B cell (primary cell): ENCODE results near the gene TPK1. TPM values are rescaled to one million over a fixed set of nuclear protein-coding genes. Genes with fewer than 3 reads are reported as not detected.
"Not testable (repeated sequence)": the region's sequence is repeated elsewhere in the genome, so short reads cannot be mapped to it uniquely, and the experiment has no call there.

Source experiments
- ATAC-seq: fragments of 200-7000 bp; cut with Tn5 transposase; one replicate; pipeline ENCODE4 v1.10.0; 2021; ENCODE audit warnings: low read depth, mild to moderate bottlenecking, moderate number of reproducible peaks, moderate library complexity
- CTCF ChIA-PET: fragments of 350-600 bp; sonication (Branson Sonifier 250); formaldehyde crosslinking; loops from one replicate; lab custom pipeline; 2021; ENCODE audit warnings: antibody characterized with exemption, inconsistent platforms; lab: Charles Lee
- POLR2A ChIA-PET: fragments of 350-600 bp; sonication (Branson Sonifier 250); formaldehyde crosslinking; loops from one replicate; lab custom pipeline; 2021; ENCODE audit warnings: antibody characterized with exemption; lab: Charles Lee
- DNase-seq: peaks from one replicate; pipeline ENCODE4 v3.0.0; 2013
- H2AFZ ChIP-seq: 2 replicates; pipeline ENCODE4 v1.6.1; 2012; ENCODE audit warnings: mild to moderate bottlenecking, low read depth, low read length; ENCODE audit not compliant: insufficient read depth, poor library complexity, severe bottlenecking
- H3K27ac ChIP-seq, 2 donors: 1 replicate in 1 of 2; 2 replicates in 1 of 2; pipeline ENCODE4 v1.5.1; 2012 to 2013; ENCODE audit warnings: low read length in 2 of 2, mild to moderate bottlenecking in 2 of 2, moderate library complexity in 1 of 2
- H3K27me3 ChIP-seq, 4 experiments: fragments of 200-600 bp in 1 of 4; sonication (generic) in 1 of 4; replicated peaks in 1 of 4; 1 replicate in 2 of 4; 2 replicates in 2 of 4; pipeline versions ENCODE4 v1.6.1 to v1.7.0; 2013 to 2016; ENCODE audit warnings: low read length in 3 of 4, mild to moderate bottlenecking in 2 of 4, mixed read lengths in 1 of 4, moderate library complexity in 1 of 4; ENCODE audit not compliant: insufficient read depth in 4 of 4, control insufficient read depth in 3 of 4; ENCODE audit errors: control extremely low read depth in 1 of 4
- H3K36me3 ChIP-seq, 2 experiments: replicated peaks in 1 of 2; 1 replicate in 1 of 2; 2 replicates in 1 of 2; pipeline versions ENCODE4 v1.6.1 to v1.7.1; 2013; ENCODE audit warnings: low read length in 1 of 2; ENCODE audit not compliant: insufficient read depth in 2 of 2, control insufficient read depth in 1 of 2; ENCODE audit errors: control extremely low read depth in 1 of 2, extremely low read depth in 1 of 2
- H3K4me1 ChIP-seq, 2 donors: fragments of 200-600 bp in 1 of 2; sonication (generic) in 1 of 2; 1 replicate in 1 of 2; 2 replicates in 1 of 2; pipeline versions ENCODE4 v1.5.1 to v1.6.1; 2013 to 2017; ENCODE audit warnings: low read length in 2 of 2; ENCODE audit not compliant: control insufficient read depth in 2 of 2, insufficient read depth in 2 of 2
- H3K4me2 ChIP-seq: replicated peaks from 2 replicates; pipeline ENCODE3; 2012; ENCODE audit warnings: mild to moderate bottlenecking, low read depth, low read length; ENCODE audit not compliant: poor library complexity, severe bottlenecking
- H3K4me3 ChIP-seq, 5 experiments: fragments of 200-600 bp in 1 of 5; sonication (generic) in 1 of 5; 1 replicate in 3 of 5; 2 replicates in 2 of 5; pipeline versions ENCODE4 v1.5.1 to v1.7.0; 2011 to 2016; ENCODE audit warnings: low read length in 4 of 5, mild to moderate bottlenecking in 4 of 5, low read depth in 2 of 5, control low read depth in 1 of 5, moderate library complexity in 1 of 5; ENCODE audit not compliant: insufficient read depth in 1 of 5; ENCODE audit errors: control extremely low read depth in 1 of 5, extremely low read depth in 1 of 5
- H3K79me2 ChIP-seq: fragments of 200-600 bp; sonication (generic); one replicate; pipeline ENCODE4 v1.6.0; 2016; ENCODE audit warnings: low read length; ENCODE audit not compliant: control insufficient read depth, insufficient read depth
- H3K9ac ChIP-seq: fragments of 200-600 bp; sonication (generic); 2 replicates; pipeline ENCODE4 v1.6.1; 2017; ENCODE audit warnings: mild to moderate bottlenecking, low read length, moderate library complexity
- H3K9me3 ChIP-seq, 3 donors: one replicate each; pipeline versions ENCODE4 v1.6.1 to v1.7.1; 2013; ENCODE audit warnings: low read length in 2 of 3; ENCODE audit not compliant: control insufficient read depth in 2 of 3, insufficient read depth in 1 of 3; ENCODE audit errors: control extremely low read depth in 1 of 3
- H4K20me1 ChIP-seq: 2 replicates; pipeline ENCODE4 v1.6.0; 2012; ENCODE audit warnings: mild to moderate bottlenecking, low read length; ENCODE audit not compliant: insufficient read depth, control insufficient read depth, poor library complexity, severe bottlenecking
- H3K27ac Mint-ChIP-seq: one replicate; pipeline ENCODE4 v1.8.0; 2021; ENCODE audit warnings: mixed read lengths
- H3K27me3 Mint-ChIP-seq: one replicate; pipeline ENCODE4 v1.8.0; 2021; ENCODE audit warnings: mixed read lengths
- H3K4me1 Mint-ChIP-seq: one replicate; pipeline ENCODE4 v1.8.0; 2021; ENCODE audit warnings: mixed read lengths
- H3K4me3 Mint-ChIP-seq: one replicate; pipeline ENCODE4 v1.8.0; 2021; ENCODE audit warnings: mixed read lengths
- H3K9me3 Mint-ChIP-seq: one replicate; pipeline ENCODE4 v1.8.0; 2022; ENCODE audit warnings: mixed read lengths; ENCODE audit not compliant: insufficient read depth
- CTCF ChIP-seq: fragments of 200-600 bp; IDR thresholded peaks from one replicate; pipeline ENCODE4 v1.8.0; 2022; ENCODE audit warnings: antibody characterized with exemption, mild to moderate bottlenecking
- EZH2 ChIP-seq: IDR thresholded peaks from 2 replicates; pipeline ENCODE4 v1.6.1; 2012; ENCODE audit warnings: borderline replicate concordance, low read depth, mild to moderate bottlenecking, moderate library complexity, low read length; ENCODE audit not compliant: insufficient read depth, poor library complexity, severe bottlenecking
- WGBS: methylation state at CpG from one replicate; pipeline ENCODE4 v1.1.5; 2013; ENCODE audit warnings: missing lambda C conversion rate; ENCODE audit not compliant: insufficient coverage; 5-methylcytosine and 5-hydroxymethylcytosine counted together
- intact Hi-C: fragments of 100-400 bp; cut with micrococcal nuclease; formaldehyde crosslinking; loops from one replicate; pipeline ENCODE4 v1.10.0; 2022
- polyA plus RNA-seq: library from polyadenylated mRNA; depleted of rRNA; stranded (reverse); fragments of >200 nt; gene quantifications from 2 replicates; pipeline ENCODE4 v1.2.3, GENCODE V29; 2012
- total RNA-seq, 2 donors: library from RNA; stranded (reverse); fragments of 120-200 nt in 1 of 2; gene quantifications; 1 replicate in 1 of 2; 2 replicates in 1 of 2; pipeline versions ENCODE4 v1.2.3 to v1.2.4, GENCODE V29; 2013 to 2022

TPK1 gene
- total and polyA plus RNA-seq, 2 donors (not counting 1 experiment from before 2014, with no cell fraction given), result 13.7 to 26.4 TPM

DNA sequence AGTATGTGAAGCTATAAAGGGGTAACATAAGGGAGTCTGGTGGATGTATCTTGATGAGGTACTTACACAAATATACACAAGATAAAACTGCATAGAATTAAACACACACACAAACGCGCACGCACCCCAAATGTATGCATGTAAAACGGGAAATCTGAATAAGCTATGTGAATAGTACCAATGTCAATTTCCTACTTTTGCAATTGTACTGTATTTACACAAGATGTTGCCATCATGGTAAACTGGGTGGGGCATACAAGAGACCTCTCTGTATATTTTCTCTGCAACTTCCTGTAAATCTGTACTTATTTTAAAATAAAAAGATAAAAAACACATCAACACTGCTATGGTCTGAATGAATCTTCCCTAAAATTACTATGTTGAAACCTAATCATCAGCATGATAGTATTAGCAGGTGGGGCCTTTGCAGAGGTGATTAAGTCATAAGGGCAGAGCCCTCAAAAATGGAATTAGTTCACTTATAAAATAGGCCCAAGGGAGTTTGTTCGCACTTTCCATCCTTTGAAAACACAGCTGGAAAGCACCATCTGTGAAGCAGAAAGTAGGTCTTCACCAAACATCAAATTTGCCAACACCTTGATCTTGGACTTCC lies 30.1 kb downstream of the TPK1 start:
- TF ChIP-seq EZH2 (no peak), CTCF (no peak)
- Histone ChIP-seq H2AFZ (no peak overlapping the region), H3K27me3 (no peaks in the 10 kb centered on the region), H3K27ac (no peak overlapping the region), H3K36me3 (no peaks in the 10 kb centered on the region), H3K4me2 (no peak overlapping the region), H3K4me3 (no peak overlapping the region), H3K9me3 (peaks cover 2 to 4% (median 4%) of the 10 kb centered on the region in 3 donors), H3K4me1 (peaks cover 9% of the 10 kb centered on the region in 2 donors), H4K20me1 (no peaks in the 10 kb centered on the region), H3K9ac (no peak overlapping the region), H3K79me2 (peaks cover 31% of the 10 kb centered on the region)
- intact Hi-C loops, result no loop called here
- H3K4me3 Mint-ChIP-seq, result no peak overlapping the region
- peaks cover 7% of the 10 kb centered on the region for H3K9me3 Mint-ChIP-seq
- ChIA-PET CTCF (interaction anchor here (1.1 kb wide), 1 partner anchor 20 kb away, joined by 3 read pairs; no protein-coding TSS in a partner anchor), POLR2A (no interaction called here)
- no peak overlapping the region for H3K27ac Mint-ChIP-seq
- DNase-seq, result no peak
- peaks cover 37% of the 10 kb centered on the region for H3K4me1 Mint-ChIP-seq
- ATAC-seq, result no peak
- no CpG with 5 or more reads among the region's 5 CpGs for WGBS
- no peaks in the 10 kb centered on the region for H3K27me3 Mint-ChIP-seq

GRCh38 chr7:144800678-144801436 lies 35.0 kb downstream of the TPK1 start:
- Mint-ChIP-seq H3K9me3 (peaks cover 10% of the 10 kb centered on the region), H3K4me3 (peak overlapping the region; percentile 57), H3K27ac (peak overlapping the region; percentile 57), H3K4me1 (peaks cover 51% of the 10 kb centered on the region)
- not testable (repeated sequence) for H4K20me1 ChIP-seq, H3K36me3 ChIP-seq, H2AFZ ChIP-seq, ATAC-seq, H3K27me3 Mint-ChIP-seq, H3K27me3 ChIP-seq
- Histone ChIP-seq H3K4me3 (peak overlapping the region in 3 of 5 experiments; percentile 15 to 56 (median 24)), H3K4me1 (peaks cover 27 to 28% of the 10 kb centered on the region in 2 donors), H3K9me3 (peaks cover 4 to 26% (median 20%) of the 10 kb centered on the region in 3 donors), H3K27ac (peak overlapping the region; percentile 0 to 37), H3K9ac (peak overlapping the region; percentile 37), H3K79me2 (peaks cover 51% of the 10 kb centered on the region), H3K4me2 (peak overlapping the region; percentile 58)
- POLR2A ChIA-PET, result interaction anchor here (1.9 kb wide), 1 partner anchor 35 kb away, joined by 7 read pairs; the partner anchor contains the start of gene TPK1
- WGBS, result 45% methylated on average over 3 of the region's 4 CpGs
- DNase-seq, result peak; percentile 47
- CTCF ChIA-PET, result interaction anchor here (0.6 to 3.0 kb wide), 4 partner anchors 12 to 35 kb away, joined by 3 to 24 read pairs (median 4); partner anchors contain the start of gene TPK1
- intact Hi-C loops, result loop anchor here (1.0 to 5.0 kb wide), 2 partner anchors 17 to 36 kb away; partner anchors contain the start of gene TPK1
